ENCODE measurements around the gene SH2D7.

SH2D7 gene

DNA sequence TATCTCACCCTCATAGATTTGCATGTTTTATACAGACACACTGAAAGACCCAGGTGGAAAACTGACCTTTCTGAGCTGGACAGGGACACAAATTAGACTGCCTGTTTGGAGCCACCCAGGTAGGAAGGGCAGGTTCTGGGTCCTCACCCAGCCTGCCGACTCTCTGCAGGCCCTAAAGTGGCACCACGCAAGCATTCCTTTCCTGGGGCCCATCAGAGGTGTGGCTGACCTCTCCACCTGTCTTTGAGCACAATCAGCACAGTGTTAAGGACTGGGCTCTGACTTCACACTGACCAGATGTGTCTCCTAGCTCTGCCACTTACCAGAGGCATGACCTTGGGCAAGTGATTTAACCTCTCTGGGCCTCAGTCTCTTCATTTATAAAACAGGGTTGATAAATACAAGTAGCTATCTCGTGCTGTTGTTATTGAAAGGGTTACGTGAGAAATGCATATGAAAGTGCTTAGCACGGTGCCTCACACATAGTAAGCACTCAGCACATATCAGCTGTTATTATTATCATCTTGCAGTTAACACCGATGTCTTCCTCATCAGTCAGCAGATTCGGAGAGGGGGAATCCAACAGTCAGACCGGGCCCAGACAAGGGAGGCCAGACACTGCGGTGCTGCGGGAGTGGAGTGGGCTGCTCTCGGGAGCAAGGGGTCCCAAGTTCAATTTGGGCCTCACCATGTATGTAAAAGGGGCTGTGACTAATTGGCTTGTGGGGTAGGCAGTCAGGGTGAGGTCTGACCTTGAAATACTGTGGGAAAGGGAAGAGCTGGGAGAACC is 12.9 kb upstream of the SH2D7 start:
- DNase-seq (ENCODE audit: low read depth): no peak

DNA sequence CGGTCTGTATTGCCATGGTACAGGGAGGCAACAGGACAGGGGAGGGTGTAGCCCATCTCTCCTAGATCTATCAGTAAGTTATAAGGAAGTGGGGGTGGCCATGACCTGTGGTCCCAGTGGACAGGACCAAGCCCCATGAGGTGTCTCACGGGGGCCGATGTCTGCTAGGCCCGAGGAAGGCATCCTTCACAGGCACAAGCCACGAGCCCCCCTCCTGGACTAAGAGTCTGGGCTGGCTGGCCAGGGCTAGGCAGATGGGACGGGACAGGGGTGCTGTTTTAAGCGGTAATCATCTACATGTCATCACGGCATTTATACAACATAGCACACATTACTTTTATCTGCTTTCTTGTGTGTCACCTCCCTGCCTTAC is 12.3 kb upstream of the SH2D7 start:
- DNase-seq (ENCODE audit: low read depth): no peak

DNA sequence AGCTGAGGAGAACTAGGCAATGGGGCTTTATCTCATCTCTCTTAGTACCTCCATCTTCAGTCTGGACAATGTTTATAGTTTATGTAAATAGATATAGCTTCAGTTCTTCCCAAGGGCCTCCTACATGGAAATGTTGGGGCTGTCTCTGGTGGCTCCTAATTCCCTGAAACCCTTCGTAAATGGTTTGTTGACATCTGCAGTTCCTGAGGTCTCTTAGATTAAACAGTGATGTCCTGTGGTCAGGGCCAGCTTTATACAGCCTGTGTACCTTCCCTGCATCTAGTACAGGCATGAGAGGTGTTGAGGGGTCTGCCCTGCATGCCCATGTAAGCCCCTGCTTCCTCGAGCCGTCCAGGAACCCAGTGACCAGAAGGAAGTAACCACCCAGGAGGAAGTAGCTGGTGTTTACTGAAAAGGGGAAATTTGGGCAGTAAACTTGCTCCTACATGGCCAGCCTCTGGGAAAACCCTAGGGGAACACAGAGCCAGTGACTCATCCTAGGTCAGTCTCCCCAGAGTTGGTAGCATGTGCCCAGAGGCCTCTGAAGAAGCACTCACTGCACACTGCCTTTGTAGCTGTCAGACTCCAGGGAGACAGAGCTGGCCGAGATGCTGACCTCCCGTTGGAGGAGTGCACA is 10.1 kb upstream of the SH2D7 start:
- no peak for DNase-seq (ENCODE audit: low read depth)

DNA sequence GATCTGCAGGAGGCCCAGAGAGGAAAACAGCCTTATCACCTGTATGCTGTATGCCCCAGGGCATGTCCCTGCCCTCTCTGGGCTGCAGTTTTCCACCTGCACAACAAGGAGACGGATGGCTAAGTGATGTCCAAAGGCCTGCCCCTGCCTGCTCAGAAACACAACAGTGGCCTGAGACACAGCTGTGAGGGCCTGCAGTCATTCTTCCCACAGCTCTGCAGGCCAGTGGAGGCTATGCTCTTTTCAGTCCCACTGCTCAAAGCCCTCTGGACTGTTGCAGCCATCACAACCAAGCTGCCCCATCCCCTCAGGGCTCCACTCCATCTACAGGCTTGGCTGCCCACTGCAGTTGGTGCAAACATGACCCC is 9.6 kb upstream of the SH2D7 start:
- no peak for DNase-seq (ENCODE audit: low read depth)

DNA sequence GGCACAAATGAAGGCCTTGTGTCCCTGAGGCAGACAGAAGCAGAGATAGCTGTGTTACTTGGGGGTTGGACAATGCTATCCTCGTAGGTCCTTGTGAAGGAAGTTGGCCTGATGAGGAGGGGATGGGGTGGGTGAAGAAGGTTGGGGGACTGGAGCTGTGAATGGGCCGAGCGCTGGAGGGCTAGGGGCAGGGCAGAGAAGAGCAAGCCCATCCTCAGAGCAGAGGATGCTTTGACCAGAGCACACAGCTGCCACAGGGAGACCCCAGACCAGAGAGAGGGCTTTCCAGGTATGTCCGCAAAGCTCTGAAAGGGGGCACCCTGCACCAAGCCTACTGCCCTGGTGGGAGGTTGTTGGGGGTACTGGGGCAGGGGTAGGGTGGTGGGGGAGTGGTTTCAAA is 9.2 kb upstream of the SH2D7 start:
- DNase-seq (ENCODE audit: low read depth): no peak

DNA sequence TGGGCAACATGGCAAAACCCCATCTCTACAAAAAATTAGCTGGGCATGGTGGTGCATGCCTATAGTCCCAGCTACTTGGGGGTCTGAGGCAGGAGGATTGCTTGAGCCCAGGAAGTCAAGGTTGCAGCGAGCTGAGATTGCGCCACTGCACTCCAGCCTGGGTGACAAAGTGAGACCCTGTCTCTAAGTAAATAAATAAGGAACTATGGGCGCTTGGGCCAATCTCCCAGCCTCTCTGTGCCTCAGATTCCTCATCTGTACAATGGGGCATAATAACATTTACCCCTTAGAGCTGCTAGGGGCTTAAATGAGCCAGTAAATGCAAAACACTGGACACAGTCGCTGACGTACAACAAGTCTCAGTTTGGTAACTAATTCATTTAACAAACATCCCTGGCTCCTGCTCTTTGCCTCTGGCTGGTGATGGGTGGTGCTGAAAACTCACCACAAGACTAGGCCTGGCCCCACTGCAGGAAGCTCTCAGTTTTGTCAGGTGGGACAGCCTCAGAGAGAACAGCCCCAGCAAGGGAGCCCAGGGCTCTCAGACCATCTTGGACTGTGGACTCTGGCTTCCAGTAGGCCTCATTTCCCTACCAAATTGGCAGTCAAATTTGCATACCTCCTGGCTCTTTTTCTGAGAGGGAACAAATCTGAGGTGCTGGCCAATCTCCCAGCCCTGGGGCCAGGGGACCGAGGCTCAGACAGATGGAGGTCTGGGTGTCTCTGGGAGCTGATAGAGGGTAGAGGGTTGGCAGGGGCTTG is 8.5 kb upstream of the SH2D7 start:
- DNase-seq (ENCODE audit: low read depth): no peak

DNA sequence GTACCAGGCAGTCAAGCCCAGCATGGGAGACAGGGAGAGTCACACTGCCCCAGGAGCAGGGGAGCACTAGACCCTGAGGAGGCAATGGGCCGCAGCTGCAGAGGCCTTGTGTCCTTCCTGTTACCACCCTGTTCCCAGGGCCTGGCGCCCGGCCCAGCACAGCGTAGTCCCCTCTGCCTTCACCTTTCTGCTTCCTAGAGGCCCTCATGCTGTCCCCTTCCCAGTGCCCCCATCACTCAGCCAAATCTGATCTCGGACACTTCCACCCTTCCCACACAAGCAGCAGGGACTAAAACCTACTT is 8.0 kb upstream of the SH2D7 start:
- DNase-seq (ENCODE audit: low read depth): no peak

DNA sequence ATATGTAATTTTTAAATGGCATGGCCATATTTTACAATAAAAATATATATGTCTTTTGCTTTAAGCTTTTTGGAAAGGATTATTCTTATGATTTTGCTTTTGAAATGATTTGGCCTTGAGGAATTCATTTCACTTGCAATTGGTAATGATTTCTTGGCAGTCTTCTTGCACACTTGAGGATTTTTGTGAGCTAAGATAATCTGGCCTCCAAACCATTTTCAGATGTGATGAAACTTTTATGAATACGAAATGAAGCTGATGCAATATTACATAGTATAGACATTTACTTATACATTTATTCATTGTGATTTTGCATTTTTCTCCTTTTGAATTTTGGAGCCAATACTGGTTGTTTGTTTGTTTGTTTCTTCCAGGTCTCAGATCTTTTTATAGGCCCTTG is 6.4 kb upstream of the SH2D7 start:
- DNase-seq (ENCODE audit: low read depth): no peak

DNA sequence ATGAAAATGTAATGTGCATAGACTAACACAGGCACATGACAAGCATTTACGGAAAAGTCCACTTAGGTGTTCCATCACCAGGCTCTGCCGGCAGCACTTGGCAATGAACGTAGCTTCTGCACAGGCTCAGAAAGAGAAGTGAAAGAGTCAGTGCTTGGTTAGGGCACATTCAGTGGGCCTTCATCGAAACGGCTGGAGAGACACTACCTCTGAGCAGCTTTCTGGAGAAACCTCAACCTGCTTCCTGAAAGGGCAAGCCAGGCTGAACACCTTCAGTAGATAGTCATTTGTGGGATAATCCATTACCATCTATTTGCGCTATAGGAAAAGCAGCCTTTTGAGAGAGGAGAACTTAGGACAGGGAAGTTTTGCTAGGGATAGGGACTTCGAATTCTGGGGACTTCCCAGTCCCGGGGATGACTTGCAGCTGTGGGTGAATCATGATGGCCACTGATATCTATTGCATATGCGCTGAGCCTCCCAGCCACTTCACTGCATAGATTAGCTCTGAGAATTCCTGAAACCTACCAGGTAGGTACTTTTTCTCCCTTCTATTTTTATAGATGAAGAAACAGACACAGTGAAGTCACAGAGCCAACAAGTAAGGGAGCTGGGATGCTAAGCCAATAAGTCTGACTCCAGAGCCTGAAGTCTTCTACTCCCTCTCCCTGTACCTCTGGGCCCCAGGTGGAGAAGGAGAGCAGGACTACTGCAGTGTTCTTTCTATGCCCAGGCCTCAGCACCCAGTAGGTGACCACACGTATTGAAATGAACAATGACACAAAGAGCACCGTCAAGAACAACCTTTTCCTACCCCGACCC is 4.2 kb upstream of the SH2D7 start:
- no peak for DNase-seq (ENCODE audit: low read depth)

DNA sequence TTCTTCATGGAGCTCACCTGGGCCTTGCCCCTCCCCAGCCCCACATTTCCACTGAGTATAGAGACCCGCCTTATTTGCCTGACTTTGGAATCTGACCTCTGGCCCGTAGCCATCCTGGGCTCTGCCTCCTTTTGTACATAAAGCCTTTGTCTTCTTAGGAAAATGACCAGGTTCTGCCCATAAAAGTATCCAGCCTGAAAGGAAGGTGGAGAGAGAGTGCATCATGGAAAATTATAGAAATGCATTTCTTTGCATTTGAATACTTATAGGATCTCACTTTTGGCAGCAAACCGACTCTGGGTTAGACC is 3.6 kb upstream of the SH2D7 start:
- no peak for DNase-seq (ENCODE audit: low read depth)

DNA sequence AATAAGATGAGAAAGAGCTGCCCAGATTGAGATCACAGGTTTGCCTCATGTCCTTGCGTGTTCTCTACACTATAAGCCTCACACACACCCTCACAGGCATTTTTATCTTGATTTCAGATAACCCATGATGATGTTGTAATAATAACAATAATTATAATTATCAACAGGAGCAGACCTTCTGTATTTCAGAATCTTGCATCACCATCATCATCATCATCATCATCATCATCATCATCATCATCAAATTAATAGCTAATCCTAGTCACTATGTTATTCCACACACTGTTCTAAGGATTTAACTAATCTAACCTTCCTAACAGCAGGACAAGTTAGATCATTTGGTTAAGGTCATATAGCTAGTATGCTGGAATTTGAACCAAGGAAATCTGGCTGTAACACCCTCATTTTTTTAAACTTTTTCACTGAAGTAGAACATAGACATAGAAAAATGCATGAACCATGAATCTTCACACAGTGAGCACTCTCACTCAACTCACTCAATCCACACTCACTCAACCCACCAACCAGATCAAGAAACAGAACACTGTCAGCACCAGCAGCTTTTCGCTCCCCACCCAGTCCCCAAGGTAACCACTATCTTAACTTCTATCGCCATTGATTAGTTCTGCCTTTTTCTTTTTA is 1.8 kb upstream of the SH2D7 start:
- no peak for DNase-seq (ENCODE audit: low read depth)

DNA sequence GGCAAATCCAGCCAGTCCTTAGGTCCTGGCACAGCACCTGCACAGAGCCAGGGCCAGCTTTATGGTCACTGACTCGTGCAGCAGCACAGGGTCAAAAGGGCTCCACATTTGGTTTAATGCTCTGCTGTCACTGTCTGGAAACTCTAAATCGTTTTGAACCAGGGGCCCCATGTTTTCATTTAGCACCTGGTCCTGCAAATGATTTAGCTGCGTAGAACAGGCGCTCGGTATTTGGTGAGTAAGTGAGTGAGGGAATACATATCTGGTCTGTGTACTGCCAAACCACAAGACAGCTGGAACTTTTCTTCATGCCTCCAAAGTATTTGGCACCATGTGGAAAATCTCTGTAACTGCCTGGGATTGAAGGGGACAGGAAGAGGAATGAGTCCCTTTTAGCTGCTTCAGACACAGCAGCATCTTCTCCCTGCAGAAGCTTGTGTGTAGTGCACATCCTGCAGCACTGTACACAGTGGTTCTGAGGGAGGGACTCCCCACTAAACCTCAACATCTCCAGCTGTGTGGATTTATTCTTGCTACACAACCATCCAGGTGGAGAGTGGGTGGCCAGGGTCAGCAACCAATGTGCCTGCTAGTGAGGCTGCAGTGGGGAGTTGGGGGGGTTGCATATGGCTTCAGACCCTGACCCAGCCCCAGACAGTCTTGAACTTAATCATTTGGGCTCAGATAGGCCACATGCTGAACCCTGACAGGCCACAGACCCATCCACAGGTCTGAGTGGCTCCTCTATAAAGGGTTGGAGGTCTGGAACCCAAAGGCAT is 1.1 kb downstream of the SH2D7 start:
- DNase-seq (ENCODE audit: low read depth): peak; percentile 81

DNA sequence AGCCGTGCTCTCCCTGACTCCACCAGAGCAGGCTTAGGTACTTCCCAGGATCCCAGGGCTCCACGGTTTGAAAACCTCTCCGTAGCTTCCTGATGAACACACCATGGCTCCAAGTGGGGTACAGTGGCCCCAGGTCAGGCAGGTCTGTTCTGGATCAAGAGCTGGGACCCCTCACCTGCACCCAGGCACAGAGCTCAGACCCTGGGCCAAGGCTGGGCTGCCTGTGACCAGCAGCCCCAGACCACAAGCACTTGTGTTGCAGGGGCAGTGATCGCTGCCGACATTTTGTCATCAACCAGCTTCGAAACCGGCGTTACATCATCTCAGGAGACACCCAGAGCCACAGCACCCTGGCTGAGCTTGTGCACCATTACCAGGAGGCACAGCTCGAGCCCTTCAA is 5.3 kb downstream of the SH2D7 start:
- DNase-seq (ENCODE audit: low read depth): no peak

DNA sequence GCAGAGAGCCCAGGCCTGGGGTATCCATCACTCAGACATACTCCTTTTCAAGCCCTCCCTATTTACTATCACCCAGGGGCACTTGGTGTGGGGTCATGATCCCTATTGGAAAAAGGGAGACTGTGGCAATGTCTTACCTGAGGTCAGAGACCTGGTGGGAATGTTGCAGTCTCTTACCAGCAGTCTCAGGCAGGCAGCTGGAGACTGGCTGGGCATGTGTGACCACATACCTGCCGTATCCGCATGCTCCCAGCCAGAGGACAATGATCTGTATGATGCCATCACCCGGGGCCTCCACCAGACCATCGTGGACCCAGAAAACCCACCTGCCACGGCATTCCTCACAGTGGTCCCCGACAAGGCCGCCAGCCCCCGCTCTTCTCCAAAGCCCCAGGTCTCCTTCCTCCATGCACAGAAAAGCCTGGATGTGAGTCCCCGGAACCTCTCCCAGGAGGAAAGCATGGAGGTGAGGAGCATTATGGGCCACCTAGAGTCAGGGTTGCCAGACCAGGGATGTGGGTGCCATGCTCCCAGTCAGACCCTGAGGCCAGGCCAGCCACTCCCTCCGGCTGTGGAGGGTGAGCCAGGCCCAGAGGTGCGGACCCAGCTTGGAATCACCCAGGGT is 5.9 kb downstream of the SH2D7 start:
- DNase-seq (ENCODE audit: low read depth): no peak

DNA sequence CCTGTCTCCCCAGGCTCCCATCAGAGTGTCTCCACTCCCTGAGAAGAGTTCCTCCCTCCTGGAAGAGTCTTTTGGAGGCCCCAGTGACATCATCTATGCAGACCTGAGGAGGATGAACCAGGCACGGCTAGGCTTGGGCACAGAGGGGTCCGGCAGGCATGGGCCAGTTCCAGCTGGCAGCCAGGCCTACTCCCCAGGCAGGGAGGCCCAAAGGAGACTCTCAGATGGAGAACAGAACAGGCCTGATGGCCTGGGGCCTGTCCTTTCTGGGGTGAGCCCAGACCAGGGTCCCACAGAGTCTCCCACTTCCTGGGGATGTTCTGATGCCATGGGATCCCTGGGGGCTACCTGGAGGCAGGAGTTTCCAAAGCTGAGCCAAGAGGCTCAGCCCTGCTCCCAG is 8.5 kb downstream of the SH2D7 start:
- DNase-seq (ENCODE audit: low read depth): no peak

DNA sequence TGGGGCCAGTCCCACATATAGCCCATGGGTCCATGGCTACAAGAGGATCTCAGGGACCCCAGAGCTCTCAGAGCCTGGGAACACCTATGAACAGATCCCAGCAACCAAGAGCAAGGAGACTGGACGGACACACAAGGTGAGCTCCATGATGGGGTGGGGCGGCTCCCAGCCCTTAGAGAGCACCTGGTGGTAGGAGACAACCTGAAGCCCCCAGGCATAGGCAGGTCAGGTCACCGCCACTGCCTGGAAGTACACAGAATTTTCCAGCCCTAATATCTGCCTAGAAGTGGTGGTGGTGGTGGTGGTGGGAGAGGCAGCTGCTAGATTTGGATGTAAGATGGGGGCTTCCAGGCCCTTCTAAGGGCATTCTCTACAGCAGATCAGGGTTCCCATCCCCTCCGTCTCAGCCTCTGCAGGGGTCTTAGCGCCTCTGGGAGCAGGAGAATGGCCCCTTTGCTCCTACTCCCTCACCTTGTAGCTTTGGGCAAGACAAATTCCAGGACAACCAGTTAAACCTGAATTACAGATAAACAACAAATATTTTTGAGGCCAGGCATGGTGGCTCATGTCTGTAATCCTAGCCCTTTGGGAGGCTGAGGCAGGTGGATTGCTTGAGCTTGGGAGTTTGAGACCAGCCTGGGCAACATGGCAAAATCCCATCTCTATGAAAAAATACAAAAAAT is 9.2 kb downstream of the SH2D7 start:
- no peak for DNase-seq (ENCODE audit: low read depth)

DNA sequence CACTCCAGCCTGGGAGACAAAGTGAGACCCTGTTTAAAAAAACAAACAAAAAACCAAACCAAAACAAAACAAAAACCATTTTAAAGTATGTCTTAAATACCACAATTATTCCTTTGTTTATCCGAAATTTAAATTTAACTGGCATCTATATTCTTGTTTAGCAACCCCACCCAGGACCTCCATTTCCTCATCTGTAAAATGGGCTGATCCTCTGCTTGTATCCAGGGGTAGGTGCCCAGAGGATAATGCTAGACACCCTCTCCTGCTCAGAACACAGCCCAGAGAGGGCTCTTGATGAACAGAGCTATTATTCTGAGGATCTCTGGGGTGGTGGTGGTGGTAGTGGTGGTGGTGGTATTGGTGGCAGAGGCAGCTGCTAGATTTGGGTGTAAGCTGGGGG is 9.8 kb downstream of the SH2D7 start:
- DNase-seq (ENCODE audit: low read depth): no peak

DNA sequence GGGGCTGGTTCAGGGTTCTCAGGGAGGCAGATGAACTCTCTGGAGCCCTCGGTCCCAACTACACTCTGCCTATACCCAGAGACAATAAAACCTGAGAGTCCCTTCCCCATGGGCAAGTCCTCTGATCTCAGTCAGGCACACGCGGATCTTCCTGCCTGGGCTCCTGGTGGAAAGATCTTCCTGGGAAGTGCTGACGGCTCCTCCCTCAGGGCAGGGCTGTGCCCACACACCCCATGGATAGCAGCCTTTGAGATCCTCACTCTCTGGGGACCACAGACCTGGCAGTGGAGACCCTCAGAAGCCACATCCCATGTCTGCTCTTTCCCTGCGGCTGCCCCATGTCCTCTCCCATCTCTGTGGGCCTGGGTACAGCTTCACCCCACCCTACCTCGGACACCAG is 10.4 kb downstream of the SH2D7 start:
- no peak for DNase-seq (ENCODE audit: low read depth)

DNA sequence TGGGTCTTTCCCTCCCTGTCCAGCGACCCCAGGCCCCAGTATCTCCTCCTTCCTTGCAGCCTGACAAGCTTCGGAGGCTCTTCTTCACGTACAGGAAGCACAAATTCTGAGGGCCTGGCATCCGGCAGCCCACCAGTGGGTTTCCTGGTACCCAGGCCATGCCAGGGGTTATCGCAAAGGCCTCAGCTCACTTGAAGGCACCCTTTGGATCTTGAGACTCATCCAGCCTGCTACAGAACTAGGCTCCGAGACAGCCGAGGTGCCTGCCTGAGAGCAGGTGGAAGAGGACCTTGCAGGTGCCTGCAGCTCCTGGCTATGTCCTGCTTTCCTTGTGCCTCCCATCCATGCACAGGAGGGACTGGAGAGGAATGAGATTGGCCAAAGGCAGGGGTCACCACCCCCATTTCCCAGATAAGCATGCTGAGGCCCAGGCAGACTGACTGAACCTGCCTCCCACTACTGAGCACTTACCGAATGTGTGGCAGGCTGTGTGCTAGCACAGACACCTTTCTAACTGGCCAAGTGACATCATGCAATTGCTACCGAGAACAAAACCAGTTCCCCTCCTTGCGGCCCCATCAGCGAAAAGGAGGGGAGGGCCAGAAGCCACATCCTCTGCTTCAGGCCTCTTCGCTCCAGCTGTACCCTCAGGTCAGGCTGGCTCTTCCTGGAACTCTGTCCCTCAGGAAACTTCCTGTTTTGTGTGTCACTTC is 11.2 kb downstream of the SH2D7 start:
- no peak for DNase-seq (ENCODE audit: low read depth)

DNA sequence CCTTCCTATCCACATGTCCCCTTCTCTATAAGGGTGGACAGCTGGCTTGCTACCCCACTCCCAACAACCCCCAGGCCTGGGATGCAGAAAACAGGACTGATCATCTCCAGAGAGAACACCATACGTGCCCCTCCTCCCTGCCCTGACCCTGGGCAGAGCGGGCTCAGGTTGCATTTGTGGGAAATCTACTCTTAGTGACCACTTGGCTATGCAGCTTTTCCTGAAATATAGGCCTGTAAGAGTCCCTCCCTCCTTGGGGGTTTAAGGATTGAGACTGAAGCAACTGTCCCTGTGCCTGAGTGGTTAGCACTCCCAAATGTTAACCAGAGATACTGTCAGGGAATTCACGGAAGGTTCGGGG is 11.7 kb downstream of the SH2D7 start:
- DNase-seq (ENCODE audit: low read depth): no peak
